Stimulated activated CD8-positive, alpha-beta memory T cell treated with anti-CD3 and anti-CD28 coated beads, Interleukin-12 subunit alpha, Interleukin-12 subunit beta, amount 100 ng/mL, for 1 hour (primary cell): ENCODE measurements around the gene OR4E1.
"Not testable (repeated sequence)": the region's sequence is repeated elsewhere in the genome, so short reads cannot be mapped to it uniquely, and the experiment has no call there.

Experiments used
- DNase-seq: peaks from one replicate; pipeline ENCODE4 v3.0.0-alpha.2; 2020; ENCODE audit warnings: low read depth

OR4E1 gene

DNA sequence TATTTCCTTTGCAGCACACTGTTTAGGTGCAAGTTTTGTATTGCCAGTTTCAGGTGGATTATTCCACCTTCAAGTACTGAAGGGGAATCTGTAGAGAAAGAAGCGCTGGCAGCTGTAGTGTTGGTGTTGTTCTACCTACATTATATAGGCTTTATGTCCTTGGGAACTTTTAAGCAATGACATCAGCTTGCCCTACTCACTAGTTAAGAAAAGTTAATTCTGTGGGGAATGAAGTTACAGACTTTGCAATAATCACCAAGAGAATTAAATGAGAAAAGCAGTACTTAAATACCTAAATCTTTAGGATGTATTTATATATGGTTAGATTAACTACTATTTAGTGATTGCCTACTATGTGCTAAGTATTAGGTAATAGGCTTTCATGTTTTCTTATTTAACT is at the start of gene OR4E1:
TSS of gene OR4E1 (minus strand) at position 101 of the 400 bp plus-strand sequence. CDS start 2,883 bp downstream, outside the sequence.
- DNase-seq = no peak

GRCh38 chr14:21721504-21721903 is 47.9 kb upstream of the OR4E1 start:
- DNase-seq = no peak

GRCh38 chr14:21719841-21720240 is 46.2 kb upstream of the OR4E1 start:
- no peak for DNase-seq

- DNase-seq = no peak
Measured at GRCh38 chr14:21714318-21714929, 40.8 kb upstream of the OR4E1 start.

DNA sequence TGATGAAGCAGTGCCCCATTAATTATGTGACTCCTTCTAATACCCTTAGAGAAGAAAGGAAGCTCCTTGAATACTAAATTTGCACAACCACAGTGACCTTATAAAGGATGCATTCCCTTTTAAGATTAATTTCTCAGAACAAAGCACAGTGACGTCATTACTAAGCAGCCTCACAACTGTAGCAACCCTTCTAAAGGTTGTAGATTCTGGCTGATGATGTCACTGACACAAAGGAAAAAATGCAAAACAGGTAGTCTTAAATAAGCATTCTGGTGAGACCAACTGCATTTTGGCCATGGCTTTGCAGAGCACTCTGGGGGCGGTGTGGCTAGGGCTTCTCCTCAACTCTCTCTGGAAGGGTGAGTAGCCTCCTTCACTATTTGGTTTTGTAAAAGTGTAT is 38.4 kb upstream of the OR4E1 start:
- DNase-seq = no peak

GRCh38 chr14:21711360-21711961 is 37.8 kb upstream of the OR4E1 start:
- peak; percentile 11 for DNase-seq

DNA sequence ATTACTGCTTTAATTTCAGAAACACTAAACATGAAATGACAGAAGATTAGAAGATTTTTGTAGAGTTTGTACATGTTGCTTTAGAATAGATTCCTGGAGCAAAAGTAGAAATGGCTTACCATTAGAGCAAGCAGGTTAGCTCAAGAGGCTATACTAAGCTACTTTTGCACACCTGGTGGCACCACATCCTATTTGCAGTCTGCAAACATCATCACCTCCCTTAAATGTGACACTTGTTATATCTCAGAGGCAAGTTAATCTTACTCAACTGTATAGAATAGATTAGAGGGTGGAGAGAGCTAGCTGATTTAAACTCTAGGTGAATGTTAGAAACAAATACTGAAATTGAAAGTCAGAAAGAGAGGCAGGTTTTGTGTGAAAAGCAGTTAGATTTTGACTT is 30.7 kb upstream of the OR4E1 start:
- DNase-seq = no peak

- no peak for DNase-seq
Measured at GRCh38 chr14:21703357-21704326, 30.0 kb upstream of the OR4E1 start.

GRCh38 chr14:21702316-21702715 is 28.7 kb upstream of the OR4E1 start:
- no peak for DNase-seq

- no peak for DNase-seq
Measured at GRCh38 chr14:21699551-21699950, 25.9 kb upstream of the OR4E1 start.

- not testable (repeated sequence) for DNase-seq
Measured at GRCh38 chr14:21698538-21698937, 24.9 kb upstream of the OR4E1 start.

DNA sequence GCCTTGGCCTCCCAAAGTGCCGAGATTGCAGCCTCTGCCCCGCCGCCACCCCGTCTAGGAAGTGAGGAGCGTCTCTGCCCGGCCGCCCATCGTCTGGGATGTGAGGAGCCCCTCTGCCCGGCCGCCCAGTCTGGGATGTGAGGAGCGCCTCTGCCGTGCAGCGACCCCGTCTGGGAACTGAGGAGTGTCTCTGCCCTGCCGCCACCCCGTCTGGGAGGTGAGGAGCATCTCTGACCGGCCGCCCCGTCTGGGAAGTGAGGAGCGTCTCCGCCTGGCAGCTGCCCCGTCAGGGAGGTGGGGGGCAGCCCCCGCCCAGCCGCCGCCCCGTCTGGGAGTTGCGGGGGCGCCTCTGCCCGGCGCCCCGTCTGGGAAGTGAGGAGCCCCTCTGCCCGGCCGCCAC is 24.0 kb upstream of the OR4E1 start:
- DNase-seq = not testable (repeated sequence)

DNA sequence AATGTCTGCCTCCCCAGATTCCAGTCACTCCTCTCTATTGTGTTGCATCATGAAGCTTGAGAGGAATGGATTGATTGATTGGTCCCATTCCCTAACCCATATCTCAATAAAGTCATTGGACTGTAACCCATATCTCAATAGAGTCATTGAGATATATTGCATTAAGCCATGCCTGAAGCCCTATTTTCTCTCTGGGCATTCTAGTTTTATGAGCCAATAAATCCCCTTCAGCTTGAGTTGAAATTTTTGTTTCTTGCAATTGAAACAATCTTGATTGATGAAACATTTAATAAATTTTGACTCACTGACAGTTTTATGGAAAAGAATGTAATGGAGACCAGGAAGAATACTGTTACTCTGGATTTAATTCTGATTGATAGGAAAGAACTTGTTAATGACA is 20.8 kb upstream of the OR4E1 start:
- DNase-seq = no peak

- no peak for DNase-seq
Measured at GRCh38 chr14:21686468-21686867, 12.8 kb upstream of the OR4E1 start.

DNA sequence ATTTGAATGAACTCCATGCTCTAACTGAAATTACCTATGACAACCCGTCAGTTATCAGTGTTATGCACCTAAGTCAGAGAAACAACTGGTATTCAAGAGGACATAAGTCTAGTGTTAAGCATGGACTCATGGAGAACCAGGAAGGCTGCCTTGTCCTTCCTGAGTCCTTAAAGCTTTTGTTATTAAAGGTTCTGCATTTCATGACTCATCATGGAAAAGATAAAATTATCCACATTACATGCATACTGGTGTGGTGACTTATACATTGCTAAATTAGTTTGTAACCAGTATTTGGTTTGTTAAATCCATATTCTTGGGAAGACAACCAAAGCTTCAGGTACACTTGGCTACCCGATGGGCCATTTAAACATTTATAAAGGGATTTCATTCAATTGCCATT is 6.5 kb upstream of the OR4E1 start:
- DNase-seq = no peak

GRCh38 chr14:21675566-21675965 is 1.9 kb upstream of the OR4E1 start:
- DNase-seq = no peak

DNA sequence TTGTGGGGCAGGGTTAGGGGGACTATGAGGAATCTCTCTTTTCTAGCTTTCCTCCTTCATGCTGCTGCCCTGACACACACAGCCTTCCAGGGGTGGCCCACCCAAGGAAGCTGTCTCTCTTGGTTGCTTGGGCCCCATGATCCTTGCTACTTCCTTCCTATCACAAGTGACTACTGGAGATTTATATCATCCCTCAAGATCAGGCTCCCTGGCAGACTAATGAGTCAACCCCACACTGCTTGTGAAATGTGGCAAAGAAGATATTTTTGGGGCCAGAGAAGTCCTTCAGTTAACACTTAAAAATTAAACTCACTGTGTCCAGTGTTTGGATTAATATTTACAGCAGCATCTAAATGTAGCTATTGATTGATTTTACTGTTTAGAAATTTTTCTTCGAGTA is 1.5 kb downstream of the OR4E1 start:
- no peak for DNase-seq

DNA sequence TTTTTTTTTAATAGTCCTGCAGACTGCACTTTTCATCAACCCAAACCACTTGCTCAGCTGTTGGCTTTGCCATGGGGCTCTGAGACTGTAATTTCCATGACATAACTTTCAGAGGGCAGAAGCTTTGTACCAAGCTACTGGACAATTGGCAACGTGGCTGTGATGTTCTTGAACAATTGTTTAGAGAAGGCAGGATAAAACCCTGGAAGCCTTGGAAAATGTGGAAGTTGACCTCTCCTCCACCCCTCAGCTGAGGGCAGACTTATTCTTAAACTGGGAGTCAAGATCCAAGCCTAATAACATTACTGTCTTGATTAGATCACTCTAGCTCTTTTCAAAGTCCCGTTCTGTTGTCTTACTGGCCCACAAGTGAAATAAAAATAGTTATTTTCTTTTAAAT is 2.2 kb downstream of the OR4E1 start:
- no peak for DNase-seq

DNA sequence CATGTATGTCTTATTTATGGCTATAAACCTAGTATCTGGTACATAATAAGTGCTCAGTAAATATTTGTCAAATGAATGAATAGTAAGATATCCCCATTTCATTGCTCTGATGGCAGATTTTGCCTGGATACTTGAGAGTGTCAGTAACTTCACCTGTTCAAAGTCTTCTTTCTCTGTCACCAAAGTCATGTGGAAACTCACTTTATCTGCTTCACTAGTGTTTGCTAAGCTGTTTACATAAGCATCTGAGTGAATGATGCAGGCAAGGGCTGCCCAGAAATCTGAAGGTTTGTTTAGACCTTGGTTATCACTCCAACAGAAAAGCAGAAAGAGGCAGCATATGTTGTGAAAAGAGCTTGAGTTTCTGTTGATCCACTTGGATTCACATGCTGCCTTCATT is 4.3 kb downstream of the OR4E1 start:
- no peak for DNase-seq

DNA sequence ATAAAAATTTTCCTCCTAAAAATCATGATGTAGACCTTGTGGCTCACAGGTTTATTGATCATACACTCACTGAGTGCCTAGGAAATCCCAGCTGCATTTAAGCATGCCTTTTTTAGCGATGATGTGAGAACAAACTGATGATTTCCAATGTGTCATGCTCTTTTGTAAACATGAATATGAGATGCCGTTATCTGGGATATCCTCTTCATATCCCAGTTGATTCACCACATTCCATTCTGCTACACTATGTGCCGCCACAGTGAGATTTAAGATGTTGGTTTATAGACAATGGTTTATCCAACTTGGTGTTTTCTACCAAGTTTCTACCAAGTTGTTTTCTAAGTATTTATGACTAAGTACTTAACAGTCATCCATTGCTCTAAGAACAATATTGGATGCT is 5.2 kb downstream of the OR4E1 start:
- DNase-seq = no peak

DNA sequence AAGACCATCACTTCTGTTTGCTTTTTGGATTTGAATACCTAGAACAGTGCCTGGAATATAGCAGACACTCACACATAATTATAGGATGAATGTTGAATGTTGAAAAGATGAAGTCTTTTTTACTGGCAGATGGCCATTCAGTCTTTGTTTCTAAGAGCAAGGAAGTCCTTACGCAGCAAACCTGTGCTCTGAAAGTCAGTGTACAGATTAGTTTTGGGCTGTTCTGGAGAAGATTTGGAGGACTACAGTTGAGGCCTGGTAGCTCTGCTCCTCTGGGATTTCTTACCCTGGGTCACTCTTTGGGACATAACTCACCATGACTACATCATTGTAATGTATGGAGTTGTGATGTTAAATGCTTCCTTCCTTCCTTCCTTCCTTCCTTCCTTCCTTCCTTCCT is 16.6 kb downstream of the OR4E1 start:
- no peak for DNase-seq

GRCh38 chr14:21654215-21654614 is 19.4 kb downstream of the OR4E1 start:
- no peak for DNase-seq

GRCh38 chr14:21653331-21653885 is 20.2 kb downstream of the OR4E1 start, which contains the start of gene OR4E2:
OR4E2 (plus strand) TSS chr14:21653835; CDS start chr14:21665083, 11,248 bp downstream.
- no peak for DNase-seq
